ENCODE results near the gene SEC23IP.
"Not testable (repeated sequence)": the region's sequence is repeated elsewhere in the genome, so short reads cannot be mapped to it uniquely, and the experiment has no call there.

SEC23IP gene

GRCh38 chr10:119883901-119884611 lies 8.5 kb upstream of the SEC23IP start:
- not testable (repeated sequence) for DNase-seq (ENCODE audit: low read depth)

- DNase-seq (ENCODE audit: low read depth) = not testable (repeated sequence)
Measured at GRCh38 chr10:119886070-119886469, 6.5 kb upstream of the SEC23IP start.

GRCh38 chr10:119888715-119889114 lies 3.8 kb upstream of the SEC23IP start:
- DNase-seq (ENCODE audit: low read depth) = not testable (repeated sequence)

GRCh38 chr10:119889201-119889600 lies 3.3 kb upstream of the SEC23IP start:
- DNase-seq (ENCODE audit: low read depth) = not testable (repeated sequence)

- not testable (repeated sequence) for DNase-seq (ENCODE audit: low read depth)
Measured at GRCh38 chr10:119890307-119890706, 2.2 kb upstream of the SEC23IP start.

- not testable (repeated sequence) for DNase-seq (ENCODE audit: low read depth)
Measured at GRCh38 chr10:119891849-119892187, 712 bp upstream of the SEC23IP start.

- DNase-seq (ENCODE audit: low read depth) = no peak
Measured at GRCh38 chr10:119893074-119893473, 544 bp downstream of the SEC23IP start.

- DNase-seq (ENCODE audit: low read depth) = no peak
Measured at GRCh38 chr10:119893845-119894427, 1.4 kb downstream of the SEC23IP start.

- peak; percentile 64 for DNase-seq (ENCODE audit: low read depth)
Measured at GRCh38 chr10:119896061-119896655, 3.6 kb downstream of the SEC23IP start.

GRCh38 chr10:119896937-119897770 lies 4.6 kb downstream of the SEC23IP start:
- DNase-seq (ENCODE audit: low read depth) = no peak

GRCh38 chr10:119898577-119898976 lies 6.0 kb downstream of the SEC23IP start:
- DNase-seq (ENCODE audit: low read depth) = no peak

GRCh38 chr10:119903946-119904666 lies 11.6 kb downstream of the SEC23IP start:
- DNase-seq (ENCODE audit: low read depth) = no peak

- DNase-seq (ENCODE audit: low read depth) = not testable (repeated sequence)
Measured at GRCh38 chr10:119907695-119908094, 15.2 kb downstream of the SEC23IP start.

- DNase-seq (ENCODE audit: low read depth) = no peak
Measured at GRCh38 chr10:119908166-119908565, 15.6 kb downstream of the SEC23IP start.

GRCh38 chr10:119910689-119911088 lies 18.2 kb downstream of the SEC23IP start:
- DNase-seq (ENCODE audit: low read depth) = no peak

- no peak for DNase-seq (ENCODE audit: low read depth)
Measured at GRCh38 chr10:119917777-119918176, 25.2 kb downstream of the SEC23IP start.

GRCh38 chr10:119919271-119919670 lies 26.7 kb downstream of the SEC23IP start:
- DNase-seq (ENCODE audit: low read depth) = no peak

GRCh38 chr10:119919826-119920225 lies 27.3 kb downstream of the SEC23IP start:
- no peak for DNase-seq (ENCODE audit: low read depth)

- DNase-seq (ENCODE audit: low read depth) = no peak
Measured at GRCh38 chr10:119928411-119928810, 35.9 kb downstream of the SEC23IP start.

- no peak for DNase-seq (ENCODE audit: low read depth)
Measured at GRCh38 chr10:119931871-119932270, 39.3 kb downstream of the SEC23IP start.

GRCh38 chr10:119932631-119933030 lies 40.1 kb downstream of the SEC23IP start:
- no peak for DNase-seq (ENCODE audit: low read depth)

GRCh38 chr10:119933179-119933578 lies 40.6 kb downstream of the SEC23IP start:
- no peak for DNase-seq (ENCODE audit: low read depth)

Data from HS-5 (cell line).